ENCODE results near the gene SH2D3A.

SH2D3A gene

DNA sequence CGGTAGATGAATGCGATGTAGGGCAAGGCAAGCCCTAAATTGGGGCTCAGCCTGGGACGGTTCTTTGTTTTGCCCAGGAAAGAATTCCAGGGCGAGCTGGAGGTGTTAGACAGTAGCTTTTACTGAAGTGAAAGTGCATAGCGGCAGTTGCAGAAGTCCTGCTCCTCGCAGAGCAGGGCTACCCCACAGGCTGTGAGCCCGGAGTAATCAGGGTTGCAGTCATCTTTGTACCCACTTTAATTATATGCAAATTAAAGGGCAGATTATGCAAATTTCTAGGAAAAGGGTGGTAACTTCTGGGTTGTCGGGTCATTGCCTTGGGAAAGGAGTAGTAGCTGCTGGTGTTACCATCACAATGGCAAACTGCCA is 35.8 kb upstream of the SH2D3A start:
- H3K9ac ChIP-seq (ENCODE audit: low read length), result peak overlapping the region; percentile 49
- H3K9me3 ChIP-seq (ENCODE audit: low read length), result no peaks in the 10 kb centered on the region
- H3K4me3 ChIP-seq (ENCODE audit: low read depth, low read length, poor library complexity, severe bottlenecking), result peak overlapping the region; percentile 47
- peaks cover 44% of the 10 kb centered on the region for H3K4me1 ChIP-seq (ENCODE audit: insufficient read depth, low read length, severe bottlenecking)
- H2AFZ ChIP-seq (ENCODE audit: low read length), result no peak overlapping the region
- peak overlapping the region; percentile 59 for H3K4me2 ChIP-seq (ENCODE audit: low read length)
- no peaks in the 10 kb centered on the region for H3K27me3 ChIP-seq (ENCODE audit: insufficient read depth, low read length)
- peaks cover 8% of the 10 kb centered on the region; the same call in 1 of the 2 replicates for H3K36me3 ChIP-seq (ENCODE audit: insufficient read depth, low read length)
- H3K79me2 ChIP-seq (ENCODE audit: insufficient read depth, low read length), result peaks cover 32% of the 10 kb centered on the region
- H4K20me1 ChIP-seq (ENCODE audit: insufficient read depth, low read length), result no peaks in the 10 kb centered on the region
- H3F3A ChIP-seq (ENCODE audit: insufficient read depth, low read length), result no peaks in the 10 kb centered on the region
- H3K9me2 ChIP-seq (ENCODE audit: low read depth, low read length), result no peaks in the 10 kb centered on the region
- H3K27ac ChIP-seq (ENCODE audit: low read depth, low read length, poor library complexity, severe bottlenecking), result peak overlapping the region; percentile 99
- TF ChIP-seq, protein P1, sequence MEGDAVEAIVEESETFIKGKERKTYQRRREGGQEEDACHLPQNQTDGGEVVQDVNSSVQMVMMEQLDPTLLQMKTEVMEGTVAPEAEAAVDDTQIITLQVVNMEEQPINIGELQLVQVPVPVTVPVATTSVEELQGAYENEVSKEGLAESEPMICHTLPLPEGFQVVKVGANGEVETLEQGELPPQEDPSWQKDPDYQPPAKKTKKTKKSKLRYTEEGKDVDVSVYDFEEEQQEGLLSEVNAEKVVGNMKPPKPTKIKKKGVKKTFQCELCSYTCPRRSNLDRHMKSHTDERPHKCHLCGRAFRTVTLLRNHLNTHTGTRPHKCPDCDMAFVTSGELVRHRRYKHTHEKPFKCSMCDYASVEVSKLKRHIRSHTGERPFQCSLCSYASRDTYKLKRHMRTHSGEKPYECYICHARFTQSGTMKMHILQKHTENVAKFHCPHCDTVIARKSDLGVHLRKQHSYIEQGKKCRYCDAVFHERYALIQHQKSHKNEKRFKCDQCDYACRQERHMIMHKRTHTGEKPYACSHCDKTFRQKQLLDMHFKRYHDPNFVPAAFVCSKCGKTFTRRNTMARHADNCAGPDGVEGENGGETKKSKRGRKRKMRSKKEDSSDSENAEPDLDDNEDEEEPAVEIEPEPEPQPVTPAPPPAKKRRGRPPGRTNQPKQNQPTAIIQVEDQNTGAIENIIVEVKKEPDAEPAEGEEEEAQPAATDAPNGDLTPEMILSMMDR (IDR thresholded peaks at IDR 0.05; ENCODE audit: low read length), result no peak
- TF ChIP-seq EZH2 (IDR thresholded peaks at IDR 0.05; ENCODE audit: borderline replicate concordance, low read length), result no peak

GRCh38 chr19:6802336-6803035 is 35.3 kb upstream of the SH2D3A start:
- Histone ChIP-seq H3F3A (ENCODE audit: insufficient read depth, low read length) (no peaks in the 10 kb centered on the region), H3K27ac (ENCODE audit: low read depth, low read length, poor library complexity, severe bottlenecking) (peak overlapping the region; percentile 99), H3K79me2 (ENCODE audit: insufficient read depth, low read length) (peaks cover 32% of the 10 kb centered on the region), H3K9me2 (ENCODE audit: low read depth, low read length) (no peaks in the 10 kb centered on the region), H3K4me3 (ENCODE audit: low read depth, low read length, poor library complexity, severe bottlenecking) (peak overlapping the region; percentile 47), H3K4me2 (ENCODE audit: low read length) (peak overlapping the region; percentile 59), H2AFZ (ENCODE audit: low read length) (no peak overlapping the region), H3K4me1 (ENCODE audit: insufficient read depth, low read length, severe bottlenecking) (peaks cover 44% of the 10 kb centered on the region), H3K9ac (ENCODE audit: low read length) (peak overlapping the region; percentile 49), H3K36me3 (ENCODE audit: insufficient read depth, low read length) (peaks cover 8% of the 10 kb centered on the region; the same call in 1 of the 2 replicates), H3K27me3 (ENCODE audit: insufficient read depth, low read length) (no peaks in the 10 kb centered on the region), H4K20me1 (ENCODE audit: insufficient read depth, low read length) (no peaks in the 10 kb centered on the region), H3K9me3 (ENCODE audit: low read length) (no peaks in the 10 kb centered on the region)
- TF ChIP-seq EZH2 (IDR thresholded peaks at IDR 0.05; ENCODE audit: borderline replicate concordance, low read length), result no peak
- TF ChIP-seq, protein P1 (IDR thresholded peaks at IDR 0.05; ENCODE audit: low read length), result peak; percentile 62

- Histone ChIP-seq H3K79me2 (ENCODE audit: insufficient read depth, low read length) (peaks cover 32% of the 10 kb centered on the region), H3K27me3 (ENCODE audit: insufficient read depth, low read length) (no peaks in the 10 kb centered on the region), H3K4me3 (ENCODE audit: low read depth, low read length, poor library complexity, severe bottlenecking) (peak overlapping the region; percentile 67), H4K20me1 (ENCODE audit: insufficient read depth, low read length) (no peaks in the 10 kb centered on the region), H2AFZ (ENCODE audit: low read length) (no peak overlapping the region), H3K9ac (ENCODE audit: low read length) (peak overlapping the region; percentile 85), H3K9me2 (ENCODE audit: low read depth, low read length) (no peaks in the 10 kb centered on the region), H3K9me3 (ENCODE audit: low read length) (no peaks in the 10 kb centered on the region), H3K27ac (ENCODE audit: low read depth, low read length, poor library complexity, severe bottlenecking) (peak overlapping the region; percentile 99), H3K36me3 (ENCODE audit: insufficient read depth, low read length) (peaks cover 7% of the 10 kb centered on the region; the same call in 1 of the 2 replicates), H3K4me1 (ENCODE audit: insufficient read depth, low read length, severe bottlenecking) (peaks cover 44% of the 10 kb centered on the region), H3K4me2 (ENCODE audit: low read length) (peak overlapping the region; percentile 74), H3F3A (ENCODE audit: insufficient read depth, low read length) (no peaks in the 10 kb centered on the region)
- no peak for TF ChIP-seq EZH2 (IDR thresholded peaks at IDR 0.05; ENCODE audit: borderline replicate concordance, low read length)
- TF ChIP-seq, protein P1 (IDR thresholded peaks at IDR 0.05; ENCODE audit: low read length), result no peak
Measured at GRCh38 chr19:6801485-6802086, 34.4 kb upstream of the SH2D3A start.
